H54 (cell line): ENCODE measurements around the gene ADPRM.

Experiments used
- DNase-seq: peaks from one replicate; pipeline ENCODE4 v3.0.0; 2011; ENCODE audit warnings: low spot score, mixed read lengths; ENCODE audit not compliant: insufficient read length
- FAIRE-seq: peaks from 3 replicates; lab custom pipeline; 2011; peaks lifted over from hg19 to GRCh38; lab: Jason Lieb, UNC
- POLR2A ChIP-seq: IDR thresholded peaks from 2 replicates; pipeline ENCODE4 v1.6.1; 2011; ENCODE audit warnings: low read depth, mild to moderate bottlenecking, low read length

ADPRM gene

DNA sequence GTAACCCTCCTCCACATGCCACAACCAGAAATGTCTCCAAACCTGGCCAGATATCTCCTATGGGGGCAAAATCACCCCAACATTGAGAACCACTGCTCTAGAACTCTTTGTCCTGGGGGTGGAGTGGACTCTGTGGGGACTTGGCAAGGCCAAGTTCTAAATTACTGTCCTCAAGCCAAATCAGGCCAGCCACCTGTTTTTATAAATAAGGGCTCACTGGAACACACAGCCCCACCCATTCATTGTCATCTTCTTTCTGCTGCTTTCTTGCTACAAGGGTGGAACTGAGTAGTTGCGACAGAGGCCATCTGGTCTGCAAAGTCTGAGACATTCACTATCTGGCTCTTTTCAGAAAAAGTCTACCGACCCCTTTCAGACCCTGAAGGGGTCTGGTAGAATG, 59.2 kb downstream of the ADPRM start:
- FAIRE-seq = no peak
- DNase-seq = no peak
- no peak for TF ChIP-seq POLR2A

DNA sequence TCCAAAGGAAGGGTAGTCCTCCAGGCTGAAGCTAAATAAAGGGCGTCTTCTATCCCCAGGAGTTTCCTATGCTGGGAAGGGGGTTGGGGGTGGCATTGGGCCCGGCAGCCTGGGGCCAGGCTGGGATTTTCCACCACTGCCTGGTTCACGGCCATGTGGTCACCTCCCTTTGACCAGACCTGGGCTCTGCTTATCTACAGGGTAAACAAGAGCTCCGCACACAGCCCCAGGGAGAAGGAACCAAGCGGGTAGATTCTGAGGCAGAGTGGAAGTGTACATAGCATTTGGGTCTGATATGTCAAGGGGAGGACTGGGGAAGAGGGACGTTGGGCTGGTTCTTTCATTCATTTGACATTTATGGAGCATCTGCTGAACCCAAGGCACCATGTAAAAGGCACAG, 59.7 kb downstream of the ADPRM start:
- FAIRE-seq (no peak), DNase-seq (no peak)
- TF ChIP-seq POLR2A = no peak

DNA sequence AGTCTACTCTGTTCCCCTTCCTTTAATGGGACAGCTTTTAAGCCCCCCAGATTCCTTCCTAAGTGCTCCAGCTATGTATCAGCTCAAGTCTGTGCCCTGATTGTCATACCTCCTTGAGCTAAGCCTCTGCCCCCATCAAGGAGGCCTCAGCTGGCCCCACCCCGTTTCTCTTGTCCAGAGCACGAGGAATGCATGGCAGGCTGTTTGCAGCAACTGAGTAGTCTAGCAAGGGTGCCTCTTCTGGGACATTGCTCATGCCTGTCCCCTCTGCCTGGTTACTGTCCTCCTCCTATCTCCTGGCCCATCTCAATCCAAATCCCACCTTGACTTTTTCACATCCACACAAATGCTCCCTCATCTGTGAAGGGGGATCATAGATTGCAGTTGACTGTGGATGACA, 60.3 kb downstream of the ADPRM start:
- FAIRE-seq (no peak), DNase-seq (no peak)
- TF ChIP-seq POLR2A = no peak

- no peak for TF ChIP-seq POLR2A
- FAIRE-seq (no peak), DNase-seq (no peak)
Measured at GRCh38 chr17:10758062-10758461, 60.7 kb downstream of the ADPRM start.
